ENCODE data around the gene SAMD4B. TPM values are rescaled to one million over a fixed set of nuclear protein-coding genes. Genes with fewer than 3 reads are reported as not detected.

SAMD4B gene
- total and polyA plus RNA-seq, 9 of the 15 experiments (the other 6 are each of a cell fraction or from before 2014, with no cell fraction given) = 3.4 to 90.5 (median 38.0) TPM

DNA sequence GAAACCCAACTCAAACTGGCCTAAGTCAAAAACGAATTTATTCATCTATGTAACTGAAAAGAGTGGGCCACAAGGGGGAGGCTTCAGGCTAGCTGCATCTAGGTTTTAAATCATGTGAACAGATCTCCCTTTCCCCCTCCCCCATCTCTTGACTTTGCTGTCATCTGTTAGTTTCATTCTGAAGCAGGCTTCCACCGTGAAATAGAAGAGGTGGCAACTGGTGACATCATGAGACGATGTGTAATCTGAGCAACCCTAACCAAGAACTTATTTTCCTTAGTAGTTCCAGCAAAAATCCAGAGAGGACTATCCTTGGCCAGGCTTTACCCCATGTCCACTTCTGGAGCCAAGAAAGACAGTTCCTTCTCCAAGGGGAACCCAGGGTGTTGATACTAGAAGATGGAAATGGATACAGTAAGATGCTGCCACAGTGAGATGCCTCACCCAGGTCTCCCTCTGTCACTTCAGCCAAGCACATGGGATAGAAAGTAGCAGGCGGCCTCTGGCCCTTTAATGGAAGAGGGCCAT lies 9.4 kb downstream of the SAMD4B start (continued):
- TF ChIP-seq, protein P1, sequence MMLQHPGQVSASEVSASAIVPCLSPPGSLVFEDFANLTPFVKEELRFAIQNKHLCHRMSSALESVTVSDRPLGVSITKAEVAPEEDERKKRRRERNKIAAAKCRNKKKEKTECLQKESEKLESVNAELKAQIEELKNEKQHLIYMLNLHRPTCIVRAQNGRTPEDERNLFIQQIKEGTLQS (IDR thresholded peaks at IDR 0.05) = peak; percentile 67
- TF ChIP-seq, protein P1 (CRISPR knock-in tag; conservative IDR thresholded peaks at IDR 0.05) = no peak
- TF ChIP-seq, protein P2, sequence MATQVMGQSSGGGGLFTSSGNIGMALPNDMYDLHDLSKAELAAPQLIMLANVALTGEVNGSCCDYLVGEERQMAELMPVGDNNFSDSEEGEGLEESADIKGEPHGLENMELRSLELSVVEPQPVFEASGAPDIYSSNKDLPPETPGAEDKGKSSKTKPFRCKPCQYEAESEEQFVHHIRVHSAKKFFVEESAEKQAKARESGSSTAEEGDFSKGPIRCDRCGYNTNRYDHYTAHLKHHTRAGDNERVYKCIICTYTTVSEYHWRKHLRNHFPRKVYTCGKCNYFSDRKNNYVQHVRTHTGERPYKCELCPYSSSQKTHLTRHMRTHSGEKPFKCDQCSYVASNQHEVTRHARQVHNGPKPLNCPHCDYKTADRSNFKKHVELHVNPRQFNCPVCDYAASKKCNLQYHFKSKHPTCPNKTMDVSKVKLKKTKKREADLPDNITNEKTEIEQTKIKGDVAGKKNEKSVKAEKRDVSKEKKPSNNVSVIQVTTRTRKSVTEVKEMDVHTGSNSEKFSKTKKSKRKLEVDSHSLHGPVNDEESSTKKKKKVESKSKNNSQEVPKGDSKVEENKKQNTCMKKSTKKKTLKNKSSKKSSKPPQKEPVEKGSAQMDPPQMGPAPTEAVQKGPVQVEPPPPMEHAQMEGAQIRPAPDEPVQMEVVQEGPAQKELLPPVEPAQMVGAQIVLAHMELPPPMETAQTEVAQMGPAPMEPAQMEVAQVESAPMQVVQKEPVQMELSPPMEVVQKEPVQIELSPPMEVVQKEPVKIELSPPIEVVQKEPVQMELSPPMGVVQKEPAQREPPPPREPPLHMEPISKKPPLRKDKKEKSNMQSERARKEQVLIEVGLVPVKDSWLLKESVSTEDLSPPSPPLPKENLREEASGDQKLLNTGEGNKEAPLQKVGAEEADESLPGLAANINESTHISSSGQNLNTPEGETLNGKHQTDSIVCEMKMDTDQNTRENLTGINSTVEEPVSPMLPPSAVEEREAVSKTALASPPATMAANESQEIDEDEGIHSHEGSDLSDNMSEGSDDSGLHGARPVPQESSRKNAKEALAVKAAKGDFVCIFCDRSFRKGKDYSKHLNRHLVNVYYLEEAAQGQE (IDR thresholded peaks at IDR 0.05; ENCODE audit: borderline replicate concordance) = peak; percentile 52; the same call in 1 of the 2 replicates
- TF ChIP-seq, protein P2 (CRISPR knock-in tag; IDR thresholded peaks at IDR 0.05; ENCODE audit: low read depth) = no peak
- TF ChIP-seq, protein P3, sequence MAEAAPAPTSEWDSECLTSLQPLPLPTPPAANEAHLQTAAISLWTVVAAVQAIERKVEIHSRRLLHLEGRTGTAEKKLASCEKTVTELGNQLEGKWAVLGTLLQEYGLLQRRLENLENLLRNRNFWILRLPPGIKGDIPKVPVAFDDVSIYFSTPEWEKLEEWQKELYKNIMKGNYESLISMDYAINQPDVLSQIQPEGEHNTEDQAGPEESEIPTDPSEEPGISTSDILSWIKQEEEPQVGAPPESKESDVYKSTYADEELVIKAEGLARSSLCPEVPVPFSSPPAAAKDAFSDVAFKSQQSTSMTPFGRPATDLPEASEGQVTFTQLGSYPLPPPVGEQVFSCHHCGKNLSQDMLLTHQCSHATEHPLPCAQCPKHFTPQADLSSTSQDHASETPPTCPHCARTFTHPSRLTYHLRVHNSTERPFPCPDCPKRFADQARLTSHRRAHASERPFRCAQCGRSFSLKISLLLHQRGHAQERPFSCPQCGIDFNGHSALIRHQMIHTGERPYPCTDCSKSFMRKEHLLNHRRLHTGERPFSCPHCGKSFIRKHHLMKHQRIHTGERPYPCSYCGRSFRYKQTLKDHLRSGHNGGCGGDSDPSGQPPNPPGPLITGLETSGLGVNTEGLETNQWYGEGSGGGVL (CRISPR knock-in tag; IDR thresholded peaks at IDR 0.05) = no peak
- TF ChIP-seq TAF9B (IDR thresholded peaks at IDR 0.05; ENCODE audit: partially characterized antibody) (peak; percentile 21), SOX6 (IDR thresholded peaks at IDR 0.05) (no peak), RAD21 (CRISPR knock-in tag; conservative IDR thresholded peaks at IDR 0.05 in 1 of 2, IDR thresholded peaks at IDR 0.05 in 1 of 2) (peak in 1 of 2 experiments; percentile 54; a peak in 2 of 4 replicates), PCBP2 (IDR thresholded peaks at IDR 0.05; ENCODE audit: low read depth, low read length, poor library complexity, severe bottlenecking) (no peak), MEIS2 (IDR thresholded peaks at IDR 0.05; ENCODE audit: partially characterized antibody) (peak; percentile 86), HDAC1 (IDR thresholded peaks at IDR 0.05) (0 out of 4 replicates have a peak, but pooled peaks of 1 of the 2 experiments have one; percentile 18)
- TF ChIP-seq, protein P4, sequence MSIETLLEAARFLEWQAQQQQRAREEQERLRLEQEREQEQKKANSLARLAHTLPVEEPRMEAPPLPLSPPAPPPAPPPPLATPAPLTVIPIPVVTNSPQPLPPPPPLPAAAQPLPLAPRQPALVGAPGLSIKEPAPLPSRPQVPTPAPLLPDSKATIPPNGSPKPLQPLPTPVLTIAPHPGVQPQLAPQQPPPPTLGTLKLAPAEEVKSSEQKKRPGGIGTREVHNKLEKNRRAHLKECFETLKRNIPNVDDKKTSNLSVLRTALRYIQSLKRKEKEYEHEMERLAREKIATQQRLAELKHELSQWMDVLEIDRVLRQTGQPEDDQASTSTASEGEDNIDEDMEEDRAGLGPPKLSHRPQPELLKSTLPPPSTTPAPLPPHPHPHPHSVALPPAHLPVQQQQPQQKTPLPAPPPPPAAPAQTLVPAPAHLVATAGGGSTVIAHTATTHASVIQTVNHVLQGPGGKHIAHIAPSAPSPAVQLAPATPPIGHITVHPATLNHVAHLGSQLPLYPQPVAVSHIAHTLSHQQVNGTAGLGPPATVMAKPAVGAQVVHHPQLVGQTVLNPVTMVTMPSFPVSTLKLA (conservative IDR thresholded peaks at IDR 0.05) = peak in 1 of 2 experiments; percentile 25; a peak in 1 of 4 replicates
- TF ChIP-seq, protein P5, sequence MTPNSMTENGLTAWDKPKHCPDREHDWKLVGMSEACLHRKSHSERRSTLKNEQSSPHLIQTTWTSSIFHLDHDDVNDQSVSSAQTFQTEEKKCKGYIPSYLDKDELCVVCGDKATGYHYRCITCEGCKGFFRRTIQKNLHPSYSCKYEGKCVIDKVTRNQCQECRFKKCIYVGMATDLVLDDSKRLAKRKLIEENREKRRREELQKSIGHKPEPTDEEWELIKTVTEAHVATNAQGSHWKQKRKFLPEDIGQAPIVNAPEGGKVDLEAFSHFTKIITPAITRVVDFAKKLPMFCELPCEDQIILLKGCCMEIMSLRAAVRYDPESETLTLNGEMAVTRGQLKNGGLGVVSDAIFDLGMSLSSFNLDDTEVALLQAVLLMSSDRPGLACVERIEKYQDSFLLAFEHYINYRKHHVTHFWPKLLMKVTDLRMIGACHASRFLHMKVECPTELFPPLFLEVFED (CRISPR knock-in tag; conservative IDR thresholded peaks at IDR 0.05) = no peak

Data from K562 (cell line).